Activated CD4-positive, CD25-positive, alpha-beta regulatory T cell treated with anti-CD3 and anti-CD28 coated beads, Interleukin-2, amount 50 U/mL, for 24 hours (primary cell): ENCODE results near the gene TRDMT1.
"Not testable (repeated sequence)": the region's sequence is repeated elsewhere in the genome, so short reads cannot be mapped to it uniquely, and the experiment has no call there.

Experiments used
- ATAC-seq, 2 donors: fragments of 150-1000 bp; cut with Tn5 transposase; one replicate each; pipeline ENCODE4 v1.10.0; 2021; ENCODE audit warnings: mild to moderate bottlenecking in 1 of 2, moderate library complexity in 1 of 2

Gene TRDMT1

DNA sequence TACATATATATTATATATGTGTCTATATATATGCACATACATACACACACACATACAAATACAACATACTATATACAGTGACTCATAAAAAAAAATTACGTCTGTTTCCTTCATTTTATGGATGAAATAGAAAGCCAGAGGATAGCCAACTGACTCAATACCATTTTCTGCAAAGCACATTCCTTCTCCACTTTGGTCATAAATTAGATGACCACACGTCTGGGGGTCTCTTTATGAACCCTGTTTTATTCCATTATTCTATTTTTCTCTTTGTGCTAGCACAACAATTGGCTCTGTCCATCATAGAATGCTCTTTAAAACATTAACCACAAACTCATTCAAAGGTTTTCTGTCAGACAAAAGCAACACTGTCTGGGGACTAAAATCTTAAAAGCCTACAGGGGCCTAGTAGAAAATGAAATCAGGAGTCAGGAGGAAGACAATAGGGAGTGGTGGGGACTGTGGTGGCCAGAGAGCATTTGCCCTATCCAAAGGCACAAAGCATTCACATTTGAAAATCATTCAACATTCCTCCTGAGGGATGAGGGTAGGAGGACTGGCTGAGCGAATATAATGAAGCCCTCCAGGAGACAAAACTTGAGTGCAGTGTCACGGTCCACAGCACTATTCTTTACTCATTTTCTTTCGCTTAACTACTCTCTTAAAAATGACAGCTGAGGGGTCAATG is 76.1 kb downstream of the TRDMT1 start:
- no peak for ATAC-seq

DNA sequence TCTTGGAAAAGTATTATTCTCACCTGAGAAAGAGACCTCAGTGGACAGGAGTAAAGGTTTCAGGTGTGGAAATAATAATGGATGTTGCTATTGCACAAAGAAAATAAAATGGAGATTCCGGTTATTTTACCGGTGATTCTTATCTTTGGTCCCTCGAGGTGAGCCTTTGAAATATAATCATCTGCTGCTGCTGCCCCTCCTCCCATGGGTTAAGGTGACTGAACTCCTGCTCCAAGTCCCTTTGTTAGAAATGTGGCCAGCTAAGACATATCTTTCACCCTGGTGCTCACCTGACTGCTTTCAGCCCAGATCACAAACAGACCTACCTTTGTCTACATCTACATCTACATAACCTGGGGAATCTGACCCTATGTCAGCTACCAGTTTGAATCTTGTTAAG is 77.5 kb downstream of the TRDMT1 start:
- no peak for ATAC-seq

DNA sequence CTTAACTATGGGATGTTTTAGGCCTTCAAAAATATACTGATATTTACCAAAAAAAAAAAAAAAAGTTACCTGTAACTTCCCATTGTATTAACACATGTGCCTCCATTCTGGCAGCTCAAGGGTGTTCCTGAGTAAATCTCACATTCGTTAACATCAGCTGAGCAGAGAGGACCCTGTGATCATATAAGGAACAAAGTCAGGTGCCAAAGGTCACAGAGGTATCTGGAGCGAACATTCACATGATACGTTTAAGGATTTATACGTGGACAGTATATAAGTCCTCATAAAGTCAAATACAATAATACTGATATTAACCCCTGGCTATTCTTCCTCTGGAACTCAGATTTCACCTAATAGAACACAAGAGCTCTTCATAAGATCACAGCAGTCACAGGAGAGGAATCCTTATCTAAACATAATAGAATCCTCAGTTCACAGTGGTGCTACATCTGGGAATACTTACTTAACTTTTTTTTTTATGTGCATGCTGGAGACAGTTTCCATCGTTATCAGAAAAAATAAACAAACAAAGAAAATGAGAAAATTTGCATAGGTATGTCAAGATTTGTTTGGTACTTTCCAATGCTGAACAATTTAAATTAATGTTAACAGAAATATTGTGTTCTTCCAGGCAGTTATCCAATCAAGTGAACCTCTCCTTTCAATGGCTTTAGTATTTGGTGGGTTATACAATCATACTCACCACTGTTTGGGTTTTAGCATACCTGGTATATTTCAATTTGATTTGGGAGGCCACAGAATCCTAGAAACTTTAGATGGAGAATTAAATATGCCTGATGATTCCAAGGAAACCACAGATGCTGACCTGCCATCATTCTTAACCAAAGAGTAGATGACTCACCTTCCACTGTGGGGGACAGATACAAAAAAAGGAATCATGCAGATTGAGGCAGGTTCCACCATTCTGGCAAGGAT is 78.5 kb downstream of the TRDMT1 start:
- ATAC-seq = no peak

- no peak for ATAC-seq
Measured at GRCh38 chr10:17122052-17122451, 79.4 kb downstream of the TRDMT1 start.

- no peak for ATAC-seq
Measured at GRCh38 chr10:17120694-17121093, 80.8 kb downstream of the TRDMT1 start.

DNA sequence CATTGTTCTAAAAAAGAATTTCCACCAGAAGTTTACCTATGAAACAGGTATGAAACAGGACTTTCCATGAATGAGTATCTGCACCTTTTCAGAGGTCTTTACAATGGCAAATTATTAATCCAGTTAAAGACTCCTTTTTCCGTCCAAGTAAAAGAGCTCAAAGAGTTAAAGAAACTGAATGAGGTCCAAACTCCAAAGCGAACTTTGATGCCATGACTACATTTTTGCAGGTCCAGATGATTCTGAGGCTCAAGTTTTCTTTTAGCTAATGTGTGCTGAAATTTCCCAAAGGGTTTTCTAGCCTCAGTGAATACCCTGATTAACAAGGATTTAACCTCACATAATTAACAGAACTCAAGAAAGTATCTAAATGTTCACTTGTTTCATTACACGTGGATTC is 81.6 kb downstream of the TRDMT1 start:
- no peak for ATAC-seq

DNA sequence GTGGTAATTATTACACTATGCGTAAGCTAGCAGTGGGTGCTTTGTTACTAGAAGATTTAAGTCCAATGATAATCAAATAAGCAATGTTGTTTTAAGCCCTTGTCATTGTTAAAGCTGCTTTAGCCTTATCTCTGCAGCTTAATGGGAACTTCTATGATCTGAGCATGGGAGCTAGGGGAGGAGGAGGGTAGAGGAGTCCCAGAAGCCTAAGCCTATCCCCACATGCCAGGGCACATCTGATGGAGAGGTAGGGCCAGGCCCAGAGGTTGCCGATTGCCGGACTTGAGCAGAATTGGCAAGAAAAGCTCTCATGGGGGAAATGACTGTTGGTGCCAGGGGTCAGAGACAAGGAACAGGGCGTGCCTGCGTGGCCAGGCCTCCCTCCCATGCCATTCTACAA is 85.3 kb downstream of the TRDMT1 start:
- no peak for ATAC-seq

DNA sequence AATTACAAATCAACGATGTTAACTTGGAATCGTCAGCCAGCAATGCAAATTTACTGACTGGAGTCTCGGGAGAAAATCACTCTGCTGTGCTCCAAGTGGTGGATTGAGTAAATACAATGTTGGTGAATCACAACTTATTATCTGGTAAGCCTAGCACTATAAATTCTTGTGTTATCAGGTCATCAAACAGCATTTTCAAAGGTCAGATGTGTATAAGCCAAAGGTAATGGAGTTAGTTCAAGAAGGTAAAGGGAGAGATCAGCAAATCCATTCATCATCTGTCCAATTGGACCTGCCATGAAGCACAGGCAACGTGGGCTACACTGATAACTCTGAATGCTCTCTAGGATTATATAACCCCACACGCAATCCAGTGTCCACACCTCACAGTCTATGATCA is 85.8 kb downstream of the TRDMT1 start:
- ATAC-seq = no peak

DNA sequence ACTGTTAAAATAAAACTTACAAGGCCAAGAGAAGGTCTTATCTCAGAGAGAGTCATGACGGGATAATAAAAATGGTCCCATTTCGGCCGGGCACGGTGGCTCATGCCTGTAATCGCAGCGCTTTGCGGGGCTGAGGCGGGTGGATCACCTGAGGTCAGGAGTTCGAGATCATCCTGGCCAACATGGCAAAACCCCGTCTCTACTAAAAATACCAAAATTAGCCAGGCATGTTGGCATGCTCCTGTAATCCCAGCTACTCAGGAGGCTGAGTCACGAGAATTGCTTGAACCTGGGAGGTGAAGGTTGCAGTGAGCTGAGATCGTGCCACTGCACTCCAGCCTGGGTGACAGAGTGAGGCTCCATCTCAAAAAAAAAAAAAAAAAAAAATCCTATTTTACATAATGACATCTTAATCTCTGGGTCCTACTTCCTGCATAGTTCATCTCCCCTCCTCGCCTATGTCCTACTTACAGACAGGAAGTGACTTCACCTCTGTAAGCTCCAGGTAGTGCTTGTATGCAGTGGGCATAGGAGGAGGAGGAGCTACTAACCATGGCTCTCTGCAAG is 86.5 kb downstream of the TRDMT1 start:
- ATAC-seq = not testable (repeated sequence)

DNA sequence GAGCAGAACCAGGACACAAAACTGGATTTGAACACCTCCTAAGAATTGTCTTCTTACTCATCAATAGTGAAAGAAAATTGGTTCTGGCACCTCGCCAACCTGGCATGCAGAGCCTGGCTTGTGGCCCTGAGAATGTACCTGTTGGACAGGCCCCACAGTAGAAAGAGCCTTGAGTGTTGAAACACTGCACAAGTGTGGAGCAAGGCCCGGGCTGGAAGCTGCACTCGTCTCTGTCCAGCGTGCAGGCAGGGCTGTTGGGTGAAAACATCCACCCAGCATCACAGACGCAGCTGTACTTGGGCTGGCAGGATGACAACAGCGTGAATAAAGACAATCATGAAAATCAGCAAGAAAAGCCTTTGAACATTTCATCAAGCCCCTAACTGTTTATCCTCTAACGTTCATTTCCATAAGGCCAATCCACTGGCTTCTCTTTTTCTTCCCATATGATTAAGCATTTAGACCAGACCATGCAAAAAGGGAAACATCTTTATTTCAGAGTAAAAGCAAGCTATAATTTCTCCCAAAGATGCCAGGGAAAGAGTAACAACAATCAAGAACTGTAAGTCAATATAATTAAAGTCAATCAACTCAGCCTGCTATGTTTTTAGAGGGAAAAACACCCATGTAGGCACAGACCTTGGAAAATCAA is 87.5 kb downstream of the TRDMT1 start:
- no peak for ATAC-seq

DNA sequence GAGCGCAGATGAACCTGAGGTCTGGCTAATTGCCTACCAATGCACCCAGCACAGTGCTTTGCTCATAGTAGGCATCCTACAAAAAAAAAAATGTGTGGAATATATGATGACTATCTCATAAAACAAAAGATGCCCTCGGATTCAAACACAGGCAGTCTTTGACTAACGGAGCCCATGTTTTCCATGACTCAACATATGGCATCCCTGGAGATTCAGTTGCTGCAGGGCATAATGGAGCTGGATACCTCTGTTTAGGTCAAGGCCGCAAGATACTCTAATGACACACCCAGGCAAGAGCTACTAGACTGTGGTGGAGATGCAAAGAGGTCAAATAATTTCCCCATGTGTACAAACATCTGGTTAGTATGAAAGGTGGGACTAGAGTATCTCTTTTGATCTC is 88.1 kb downstream of the TRDMT1 start:
- ATAC-seq = no peak

DNA sequence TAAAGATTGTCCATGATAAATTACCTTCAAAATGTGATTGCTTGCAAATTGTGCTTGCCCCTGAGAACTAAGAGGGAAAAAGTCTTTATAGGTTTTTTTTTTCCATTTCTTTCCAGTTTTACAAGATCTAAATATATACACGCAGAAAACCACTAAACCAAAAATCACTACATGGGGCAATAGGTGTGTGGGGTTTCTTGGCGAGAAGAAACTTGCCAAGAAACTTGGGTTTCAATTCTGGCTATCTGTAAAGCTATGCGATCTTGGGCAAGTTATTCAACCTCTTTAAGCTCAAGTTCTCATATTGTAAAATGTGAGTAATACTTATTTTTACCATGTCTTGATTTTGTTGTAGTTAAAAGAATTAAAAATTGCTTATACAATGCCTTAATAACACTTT is 88.9 kb downstream of the TRDMT1 start:
- ATAC-seq = no peak

DNA sequence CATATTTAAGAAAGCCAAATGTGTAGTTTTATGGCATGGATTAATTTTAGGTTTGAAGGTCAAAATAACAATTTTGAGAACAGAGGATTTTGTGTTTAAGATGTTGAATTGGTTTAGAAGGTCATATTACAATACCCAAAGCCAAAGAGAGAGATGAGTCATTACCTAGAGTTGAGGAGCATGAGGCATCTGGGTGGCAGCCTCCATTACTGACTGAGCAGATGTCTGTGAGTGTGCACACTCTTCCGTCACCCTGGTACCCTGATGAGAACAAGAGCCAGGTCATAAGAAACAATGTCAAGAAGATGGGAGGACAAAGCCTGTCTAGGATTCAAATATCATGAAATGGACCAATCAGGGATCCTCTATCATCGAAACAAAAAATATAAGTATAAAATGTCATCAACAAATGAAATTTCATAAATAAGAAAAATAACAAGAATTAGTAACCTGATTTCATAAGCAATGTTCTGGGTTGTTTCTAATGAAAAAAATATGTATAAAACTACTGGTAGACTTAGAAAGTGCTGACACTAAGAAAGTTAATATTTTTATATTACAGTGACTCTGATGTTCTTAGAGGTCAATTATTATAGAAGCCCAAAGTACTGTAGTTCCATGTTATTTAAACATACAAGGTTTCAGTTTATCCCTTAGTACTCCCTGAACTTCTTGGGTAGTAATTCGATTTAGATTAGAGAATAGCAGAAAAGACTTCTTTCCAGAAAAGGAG is 91.8 kb downstream of the TRDMT1 start:
- ATAC-seq = peak; percentile 63 to 71

DNA sequence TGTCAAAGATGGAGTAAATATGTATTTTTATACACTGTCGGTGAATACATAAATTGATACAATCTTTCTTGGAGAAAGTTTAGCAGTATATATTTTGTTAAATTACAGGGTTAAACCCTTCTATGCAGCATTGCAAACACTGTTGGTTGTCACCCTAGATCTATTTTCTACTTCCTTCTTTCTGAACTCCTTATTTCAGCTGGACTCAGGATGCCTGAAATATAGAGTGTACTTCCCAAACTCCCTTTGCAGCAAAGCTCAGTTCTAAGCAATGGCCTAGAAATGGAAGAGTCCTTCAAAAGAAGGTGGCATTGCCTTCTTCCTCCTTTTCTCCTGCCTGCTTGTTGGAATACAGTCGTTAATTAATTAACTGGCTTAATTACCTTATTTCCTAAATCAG is 92.4 kb downstream of the TRDMT1 start:
- ATAC-seq = no peak

- ATAC-seq = no peak
Measured at GRCh38 chr10:17106991-17107390, 94.5 kb downstream of the TRDMT1 start.

DNA sequence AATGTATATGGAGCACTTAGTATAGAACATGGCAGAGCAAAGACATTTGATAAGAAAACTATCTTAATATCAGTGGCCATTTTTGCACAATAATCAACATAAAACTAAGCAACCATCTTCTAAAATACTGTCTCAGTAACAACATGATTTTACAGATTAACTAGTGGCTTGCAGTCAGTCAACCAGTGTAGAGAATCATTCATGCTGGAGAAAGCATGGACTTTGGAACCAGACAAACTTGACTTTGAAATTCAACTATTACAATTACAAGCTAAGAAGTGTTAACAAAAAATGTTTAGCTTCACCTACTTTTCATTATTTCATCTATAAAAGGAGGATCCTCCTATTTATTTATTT is 99.6 kb downstream of the TRDMT1 start:
- ATAC-seq = no peak

GRCh38 chr10:17101257-17101909 is 100.1 kb downstream of the TRDMT1 start:
- no peak for ATAC-seq

DNA sequence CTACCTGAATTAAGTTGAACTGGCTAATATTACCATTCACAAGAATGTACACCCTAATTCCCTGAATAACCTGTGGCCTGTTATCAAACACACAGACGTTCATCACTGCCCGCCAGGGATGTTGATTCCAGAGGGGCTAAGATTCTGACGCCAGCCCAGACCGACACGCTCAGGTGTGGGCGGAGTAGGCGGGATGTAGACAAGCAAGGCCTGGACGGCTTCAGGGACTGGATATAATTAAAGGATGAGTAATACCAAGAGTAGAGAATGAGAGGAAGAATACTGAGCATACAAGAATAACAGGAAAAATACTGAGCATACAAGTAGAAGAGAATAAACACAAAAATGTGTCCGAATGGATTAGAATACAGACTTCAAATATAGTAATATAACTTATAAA is 100.9 kb downstream of the TRDMT1 start:
- no peak for ATAC-seq

DNA sequence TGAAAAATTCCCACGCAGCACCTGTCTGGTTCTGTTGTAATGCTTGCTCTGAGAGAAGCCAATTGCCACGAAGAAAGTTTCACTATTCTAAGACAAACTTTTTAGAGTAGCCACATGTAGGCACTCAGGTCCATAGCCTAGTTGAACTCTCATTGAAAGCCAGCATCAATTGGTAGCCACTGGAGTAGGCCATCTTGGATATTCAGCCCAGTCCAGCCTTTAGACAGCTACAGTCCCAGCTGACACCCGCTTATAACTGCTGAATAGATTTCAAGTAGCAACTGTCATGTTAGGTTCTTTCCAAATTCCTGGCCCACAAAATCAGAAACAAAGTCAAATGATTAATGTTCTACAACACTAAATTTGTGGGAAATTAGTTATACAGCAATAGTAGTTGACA is 103.5 kb downstream of the TRDMT1 start:
- ATAC-seq = no peak
